Neural crest cell (in vitro differentiated cells): ENCODE measurements around the gene MARCHF6. TPM values are rescaled to one million over a fixed set of nuclear protein-coding genes. Genes with fewer than 3 reads are reported as not detected.
"Not testable (repeated sequence)": the region's sequence is repeated elsewhere in the genome, so short reads cannot be mapped to it uniquely, and the experiment has no call there.

Source experiments
- DNase-seq: peaks from one replicate; pipeline ENCODE4 v3.0.0; 2021; ENCODE audit warnings: low read depth, mixed read lengths, low spot score
- H3K27ac Mint-ChIP-seq: one replicate; pipeline ENCODE4 v1.8.0; 2021; ENCODE audit warnings: mild to moderate bottlenecking, mixed read lengths; ENCODE audit not compliant: unreplicated experiment
- H3K27me3 Mint-ChIP-seq: 2 replicates; pipeline ENCODE4 v1.8.0; 2021; ENCODE audit warnings: low read depth, mild to moderate bottlenecking, mixed read lengths
- H3K36me3 Mint-ChIP-seq: 2 replicates; pipeline ENCODE4 v1.8.0; 2021; ENCODE audit warnings: low read depth, mild to moderate bottlenecking, mixed read lengths
- H3K4me1 Mint-ChIP-seq: 2 replicates; pipeline ENCODE4 v1.8.0; 2021; ENCODE audit warnings: mixed read lengths
- H3K4me3 Mint-ChIP-seq: one replicate; pipeline ENCODE4 v1.8.0; 2021; ENCODE audit warnings: mild to moderate bottlenecking, mixed read lengths
- H3K9me3 Mint-ChIP-seq: 2 replicates; pipeline ENCODE4 v1.8.0; 2021; ENCODE audit warnings: mixed read lengths
- CTCF ChIP-seq: fragments of 200-600 bp; sonication (generic); conservative IDR thresholded peaks from 2 replicates; pipeline ENCODE4 v1.5.0; 2021; ENCODE audit warnings: antibody characterized with exemption, mild to moderate bottlenecking
- total RNA-seq: library from RNA; stranded (reverse); gene quantifications from 2 replicates; pipeline ENCODE4 v1.2.1, GENCODE V29; 2021

Gene MARCHF6
- total RNA-seq, 1 donor from 2014 or later = 202 TPM

- TF ChIP-seq CTCF = no peak
- Mint-ChIP-seq H3K27me3 (peaks cover 12% of the 10 kb centered on the region), H3K9me3 (no peaks in the 10 kb centered on the region), H3K4me3 (peak overlapping the region; percentile 81), H3K4me1 (peaks cover 33% of the 10 kb centered on the region), H3K36me3 (peaks cover 2% of the 10 kb centered on the region), H3K27ac (peak overlapping the region; percentile 99)
- peak; percentile 40 for DNase-seq
Measured at GRCh38 chr5:10339058-10339811, 14.3 kb upstream of the MARCHF6 start.

- Mint-ChIP-seq H3K27me3 (peaks cover 4% of the 10 kb centered on the region), H3K4me3 (peak overlapping the region; percentile 1), H3K27ac (peak overlapping the region; percentile 99), H3K36me3 (peaks cover 2% of the 10 kb centered on the region), H3K4me1 (peaks cover 31% of the 10 kb centered on the region), H3K9me3 (no peaks in the 10 kb centered on the region)
- no peak for DNase-seq
- TF ChIP-seq CTCF = no peak
Measured at GRCh38 chr5:10339958-10340357, 13.5 kb upstream of the MARCHF6 start.

GRCh38 chr5:10343486-10343885 lies 10.0 kb upstream of the MARCHF6 start:
- Mint-ChIP-seq H3K27ac (no peak overlapping the region), H3K9me3 (no peaks in the 10 kb centered on the region), H3K4me3 (no peak overlapping the region), H3K36me3 (peaks cover 2% of the 10 kb centered on the region), H3K4me1 (peaks cover 18% of the 10 kb centered on the region), H3K27me3 (no peaks in the 10 kb centered on the region)
- no peak for DNase-seq
- no peak for TF ChIP-seq CTCF

GRCh38 chr5:10344461-10345106 lies 8.9 kb upstream of the MARCHF6 start:
- not testable (repeated sequence) for DNase-seq, H3K9me3 Mint-ChIP-seq, H3K4me1 Mint-ChIP-seq

GRCh38 chr5:10348258-10348657 lies 5.2 kb upstream of the MARCHF6 start:
- Mint-ChIP-seq H3K4me3 (peak overlapping the region; percentile 62), H3K27ac (no peak overlapping the region), H3K27me3 (no peaks in the 10 kb centered on the region), H3K36me3 (no peaks in the 10 kb centered on the region), H3K4me1 (peaks cover 18% of the 10 kb centered on the region), H3K9me3 (no peaks in the 10 kb centered on the region)
- no peak for DNase-seq
- no peak for TF ChIP-seq CTCF

More at GRCh38 chr5:10344461-10345106, 8.9 kb upstream of the MARCHF6 start:
- H3K27ac Mint-ChIP-seq, H3K4me3 Mint-ChIP-seq, H3K36me3 Mint-ChIP-seq, H3K27me3 Mint-ChIP-seq: not testable (repeated sequence)
